ENCODE results near the gene MAP2K2. TPM values are rescaled to one million over a fixed set of nuclear protein-coding genes. Genes with fewer than 3 reads are reported as not detected.

MAP2K2 gene
- total and polyA plus RNA-seq, 2 donors (not counting 3 experiments of a cell fraction or from before 2014, with no cell fraction given) = 126 to 171 TPM

- Histone ChIP-seq H3K27ac (ENCODE audit: insufficient read depth, low read depth, low read length) (no peak overlapping the region), H3K9me1 (replicated peaks; ENCODE audit: control insufficient read depth, extremely low read depth, insufficient read depth, low read length) (no peaks in the 10 kb centered on the region), H3K4me2 (ENCODE audit: insufficient read depth, low read length) (no peak overlapping the region), H3K79me2 (ENCODE audit: control insufficient read depth, insufficient read depth, low read length) (peaks cover 78% of the 10 kb centered on the region), H3K27me3 (ENCODE audit: control insufficient read depth in 2 of 2, insufficient read depth in 2 of 2, low read length in 2 of 2) (no peaks in the 10 kb centered on the region), H2AFZ (ENCODE audit: low read depth, low read length) (no peak overlapping the region), H3K36me3 (ENCODE audit: control insufficient read depth in 2 of 2, extremely low read depth in 1 of 2, insufficient read depth in 2 of 2, low read length in 2 of 2) (peaks cover 2 to 38% of the 10 kb centered on the region in 2 experiments), H3K4me1 (ENCODE audit: control insufficient read depth, extremely low read depth, insufficient read depth, low read length) (no peaks in the 10 kb centered on the region), H3K9me3 (replicated peaks; ENCODE audit: control insufficient read depth, insufficient read depth, low read length) (no peaks in the 10 kb centered on the region), H3K9ac (replicated peaks; ENCODE audit: extremely low read depth, insufficient read depth, low read length) (no peak overlapping the region), H3K4me3 (replicated peaks in 1 of 3; ENCODE audit: insufficient read depth in 1 of 3, low read depth in 1 of 3, low read length in 3 of 3) (no peak overlapping the region), H4K20me1 (replicated peaks; ENCODE audit: control insufficient read depth, extremely low read depth, insufficient read depth, low read length) (no peaks in the 10 kb centered on the region)
- no TSS peak for BruUV-seq (replicated peaks)
- dilution Hi-C loops (cut with MboI; ENCODE audit: extremely low pct_ligation_motif_present, low sequenced_read_pairs) = no loop called here
- intact Hi-C loops (cut with micrococcal nuclease) = no loop called here
- POLR2A ChIA-PET = interaction anchor here (0.6 kb wide), 1 partner anchor 1917 kb away, joined by 3 read pairs; no protein-coding TSS in a partner anchor
- FAIRE-seq = no peak
- no peak for TF ChIP-seq JUN (IDR thresholded peaks at IDR 0.05; ENCODE audit: borderline replicate concordance, insufficient read depth, insufficient read length, low read depth)
- TF ChIP-seq POLR2A (IDR thresholded peaks at IDR 0.05; ENCODE audit: low read depth, low read length) = no peak
- TF ChIP-seq GATA2 (IDR thresholded peaks at IDR 0.05; ENCODE audit: insufficient read depth, insufficient read length, low read depth, low read length) = no peak
- TF ChIP-seq FOS (IDR thresholded peaks at IDR 0.05; ENCODE audit: borderline replicate concordance, insufficient read depth, low read length) = no peak
- no peak for TF ChIP-seq POLR2AphosphoS5 (IDR thresholded peaks at IDR 0.05; ENCODE audit: insufficient read depth, low read depth, low read length)
- TF ChIP-seq, protein P1, sequence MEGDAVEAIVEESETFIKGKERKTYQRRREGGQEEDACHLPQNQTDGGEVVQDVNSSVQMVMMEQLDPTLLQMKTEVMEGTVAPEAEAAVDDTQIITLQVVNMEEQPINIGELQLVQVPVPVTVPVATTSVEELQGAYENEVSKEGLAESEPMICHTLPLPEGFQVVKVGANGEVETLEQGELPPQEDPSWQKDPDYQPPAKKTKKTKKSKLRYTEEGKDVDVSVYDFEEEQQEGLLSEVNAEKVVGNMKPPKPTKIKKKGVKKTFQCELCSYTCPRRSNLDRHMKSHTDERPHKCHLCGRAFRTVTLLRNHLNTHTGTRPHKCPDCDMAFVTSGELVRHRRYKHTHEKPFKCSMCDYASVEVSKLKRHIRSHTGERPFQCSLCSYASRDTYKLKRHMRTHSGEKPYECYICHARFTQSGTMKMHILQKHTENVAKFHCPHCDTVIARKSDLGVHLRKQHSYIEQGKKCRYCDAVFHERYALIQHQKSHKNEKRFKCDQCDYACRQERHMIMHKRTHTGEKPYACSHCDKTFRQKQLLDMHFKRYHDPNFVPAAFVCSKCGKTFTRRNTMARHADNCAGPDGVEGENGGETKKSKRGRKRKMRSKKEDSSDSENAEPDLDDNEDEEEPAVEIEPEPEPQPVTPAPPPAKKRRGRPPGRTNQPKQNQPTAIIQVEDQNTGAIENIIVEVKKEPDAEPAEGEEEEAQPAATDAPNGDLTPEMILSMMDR (IDR thresholded peaks at IDR 0.05; ENCODE audit: extremely low read depth in 1 of 2, insufficient read depth in 1 of 2, low read depth in 1 of 2, low read length in 2 of 2) = no peak
- no peak for TF ChIP-seq MAX (IDR thresholded peaks at IDR 0.05; ENCODE audit: insufficient read depth, insufficient read length)
- no peak for TF ChIP-seq EZH2 (IDR thresholded peaks at IDR 0.05; ENCODE audit: borderline replicate concordance, low read depth, low read length, severe bottlenecking)
- DNase-seq (ENCODE audit: low read depth, low spot score) = no peak
- CTCF ChIA-PET = interaction anchor here (1.2 kb wide), 1 partner anchor 90 kb away, joined by 3 read pairs; no protein-coding TSS in a partner anchor
These were observed 74.5 kb downstream of the MAP2K2 start for GRCh38 chr19:4049432-4049831.

All from endothelial cell of umbilical vein (primary cell).